Activated T-cell treated with anti-CD3 and anti-CD28 coated beads, Interleukin-2, amount 50 U/mL, for 48 hours (primary cell): ENCODE results near the gene EFCC1.
"Not testable (repeated sequence)": the region's sequence is repeated elsewhere in the genome, so short reads cannot be mapped to it uniquely, and the experiment has no call there.

Experiments used
- DNase-seq, 2 experiments: peaks; one replicate each; pipeline ENCODE4 v3.0.0-alpha.2; 2020

The EFCC1 gene

DNA sequence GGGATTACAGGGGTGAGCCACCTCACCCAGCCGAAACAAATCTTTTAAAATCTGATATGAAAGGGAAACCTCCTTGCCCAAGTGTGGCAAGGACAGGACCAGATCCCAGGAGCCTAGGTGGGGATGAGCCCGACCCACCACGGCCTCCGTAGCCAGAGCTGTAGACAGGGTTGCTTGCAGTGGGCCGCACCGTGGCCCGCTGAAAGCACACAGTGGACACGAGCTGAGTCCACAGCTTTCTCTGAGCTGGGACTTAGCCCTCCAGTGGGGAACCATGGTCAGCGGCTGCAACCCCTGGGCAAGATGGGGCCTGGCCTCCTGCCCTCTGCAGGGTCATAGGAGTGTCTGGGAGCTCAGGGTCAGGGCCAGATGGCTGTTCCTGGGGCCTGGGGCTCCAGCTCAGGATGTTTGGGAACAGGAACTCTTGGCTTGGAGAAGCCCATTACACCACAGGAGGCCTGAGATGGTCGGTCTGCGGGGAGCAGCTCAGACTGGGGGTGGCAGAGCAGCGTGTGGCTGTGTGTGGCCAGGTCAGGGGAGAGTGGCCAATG is 84.1 kb downstream of the EFCC1 start:
- DNase-seq: no peak

DNA sequence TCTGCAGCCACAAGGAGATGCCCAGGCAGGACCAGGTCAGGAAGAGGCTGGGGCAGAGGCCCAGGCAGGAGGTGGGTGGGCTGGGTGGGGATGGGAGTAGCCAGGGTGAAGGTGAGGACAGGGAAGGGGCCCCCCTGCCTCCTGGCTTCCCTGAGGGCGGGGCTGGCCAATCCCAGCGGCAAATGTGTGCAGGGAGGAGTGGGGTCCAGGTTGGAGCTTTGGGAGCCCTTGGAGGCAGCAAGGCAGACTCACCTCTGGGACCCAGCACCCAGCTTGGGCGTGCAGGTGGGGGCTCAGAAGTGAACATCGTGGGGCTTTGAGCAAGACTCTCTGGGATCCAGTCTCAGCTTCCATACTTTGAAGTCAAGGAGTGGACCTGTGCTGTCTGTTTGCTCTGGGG is 84.7 kb downstream of the EFCC1 start:
- DNase-seq: no peak

DNA sequence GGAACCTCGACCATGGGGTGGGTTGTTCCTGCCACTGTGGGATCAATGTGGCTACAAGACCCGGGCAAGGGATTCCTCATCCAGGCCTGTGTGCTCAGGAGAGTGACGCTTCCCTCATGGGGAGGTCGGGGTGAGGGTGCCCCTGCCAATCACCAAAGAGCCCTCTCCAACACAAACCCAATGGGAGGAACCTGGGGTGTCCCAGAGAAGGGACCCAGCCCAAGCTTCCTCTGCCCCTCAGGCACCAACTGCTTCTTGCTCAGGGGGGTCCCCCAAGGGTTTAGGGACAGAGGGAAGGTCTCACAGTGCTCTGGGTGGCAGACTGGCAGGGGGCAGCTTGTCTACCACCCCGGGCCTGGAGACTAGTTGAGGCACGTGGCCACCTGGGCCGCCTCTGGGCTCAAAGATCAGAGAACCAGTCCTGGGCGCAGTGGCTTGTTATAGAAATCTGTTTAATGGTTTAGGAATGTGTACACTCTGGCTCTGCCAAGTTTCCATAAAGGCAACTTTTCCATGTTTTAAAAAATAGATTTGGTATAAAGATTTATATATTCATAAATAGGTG is 86.1 kb downstream of the EFCC1 start:
- DNase-seq: no peak

DNA sequence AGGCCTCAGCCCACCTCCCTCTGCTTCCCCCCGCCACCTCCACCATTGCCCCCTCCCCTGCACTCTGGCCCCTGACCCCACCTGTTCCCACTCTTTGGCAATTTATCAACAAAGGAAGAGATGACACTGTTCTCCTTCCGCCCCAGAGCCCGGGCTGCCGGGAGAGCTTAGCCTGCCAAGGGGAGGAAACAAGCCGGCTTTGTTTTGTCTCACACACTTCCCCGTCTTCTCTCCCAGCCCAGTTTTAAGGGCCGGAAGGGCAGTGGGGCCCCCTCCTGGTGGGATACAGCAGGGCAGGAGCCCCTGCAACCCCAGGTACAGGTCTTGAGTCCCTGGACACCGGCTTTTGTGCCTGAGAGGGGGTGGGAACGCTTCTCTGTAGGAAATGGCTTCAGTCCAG is 86.8 kb downstream of the EFCC1 start:
- DNase-seq: not testable (repeated sequence)

DNA sequence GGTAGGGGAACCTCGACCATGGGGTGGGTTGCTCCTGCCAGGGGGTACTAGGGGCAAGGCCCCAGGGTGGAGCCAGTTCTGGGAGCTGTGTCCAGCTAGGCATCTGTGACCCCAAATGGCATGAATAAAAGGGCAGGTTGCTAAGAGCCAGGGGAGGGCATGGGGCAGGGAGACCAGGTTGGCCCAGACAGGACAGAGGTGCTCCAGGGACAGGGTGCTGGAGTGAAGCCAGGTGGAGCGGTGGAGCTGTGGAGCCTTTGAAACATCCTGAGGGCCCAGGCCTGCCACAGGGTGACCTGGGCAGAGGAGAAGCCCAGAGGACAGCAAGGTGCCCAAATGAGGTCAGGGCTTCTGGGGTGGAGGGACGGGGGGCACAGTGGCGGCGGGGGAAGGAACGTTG is 87.2 kb downstream of the EFCC1 start:
- DNase-seq: not testable (repeated sequence)
